Hepatocyte (in vitro differentiated cells): ENCODE results near the gene NPHP1. TPM values are rescaled to one million over a fixed set of nuclear protein-coding genes. Genes with fewer than 3 reads are reported as not detected.
"Not testable (repeated sequence)": the region's sequence is repeated elsewhere in the genome, so short reads cannot be mapped to it uniquely, and the experiment has no call there.

Source experiments
- DNase-seq: peaks from one replicate; pipeline ENCODE4 v3.0.0-alpha.2; 2016; ENCODE audit warnings: low spot score
- H2AFZ ChIP-seq: fragments of 200-600 bp; sonication (generic); 2 replicates; pipeline ENCODE4 v1.6.0; 2016; ENCODE audit warnings: antibody characterized with exemption, mild to moderate bottlenecking
- H3K27ac ChIP-seq: fragments of 200-600 bp; sonication (generic); 2 replicates; pipeline ENCODE4 v1.5.1; 2016; ENCODE audit warnings: mild to moderate bottlenecking
- H3K27me3 ChIP-seq: fragments of 200-600 bp; sonication (generic); 2 replicates; pipeline ENCODE4 v1.6.1; 2016
- H3K36me3 ChIP-seq: fragments of 200-600 bp; sonication (generic); replicated peaks from 2 replicates; pipeline ENCODE4 v1.5.1; 2016; ENCODE audit warnings: low read depth; ENCODE audit not compliant: insufficient read depth
- H3K4me1 ChIP-seq: fragments of 200-600 bp; sonication (generic); 2 replicates; pipeline ENCODE4 v1.5.1; 2016; ENCODE audit warnings: mild to moderate bottlenecking, moderate library complexity; ENCODE audit not compliant: insufficient read depth
- H3K4me2 ChIP-seq: fragments of 200-600 bp; sonication (generic); 2 replicates; pipeline ENCODE4 v1.6.0; 2016
- H3K4me3 ChIP-seq: fragments of 200-600 bp; sonication (generic); 2 replicates; pipeline ENCODE4 v1.5.1; 2016; ENCODE audit warnings: mild to moderate bottlenecking
- H3K79me2 ChIP-seq: fragments of 200-600 bp; sonication (generic); 2 replicates; pipeline ENCODE4 v1.6.0; 2017; ENCODE audit warnings: mild to moderate bottlenecking
- H3K9me2 ChIP-seq: fragments of 200-600 bp; sonication (generic); replicated peaks from 2 replicates; pipeline ENCODE4 v1.6.0; 2017; ENCODE audit warnings: mild to moderate bottlenecking; ENCODE audit not compliant: insufficient read depth
- H3K9me3 ChIP-seq: fragments of 200-600 bp; sonication (generic); 2 replicates; pipeline ENCODE4 v1.5.1; 2016; ENCODE audit warnings: low read depth, mild to moderate bottlenecking
- H4K20me1 ChIP-seq: fragments of 200-600 bp; sonication (generic); 2 replicates; pipeline ENCODE4 v1.6.0; 2016; ENCODE audit warnings: mild to moderate bottlenecking; ENCODE audit not compliant: insufficient read depth, poor library complexity, severe bottlenecking
- CTCF ChIP-seq: fragments of 200-600 bp; sonication (generic); IDR thresholded peaks from 2 replicates; pipeline ENCODE4 v1.5.1; 2016; ENCODE audit warnings: antibody characterized with exemption, mild to moderate bottlenecking; ENCODE audit not compliant: poor library complexity
- EZH2 ChIP-seq: fragments of 200-600 bp; sonication (generic); IDR thresholded peaks from 2 replicates; pipeline ENCODE4 v1.6.1; 2016; ENCODE audit warnings: antibody characterized with exemption, mild to moderate bottlenecking, borderline replicate concordance
- EZH2phosphoT487 ChIP-seq: fragments of 200-600 bp; sonication (generic); IDR thresholded peaks from one replicate; pipeline ENCODE4 v1.6.1; 2018; ENCODE audit warnings: antibody characterized with exemption, mild to moderate bottlenecking, low read depth, moderate library complexity; ENCODE audit not compliant: unreplicated experiment, severe bottlenecking
- WGBS: methylation state at CpG from one replicate; pipeline ENCODE4 v1.1.6; 2016; ENCODE audit warnings: low lambda C conversion rate; ENCODE audit errors: missing lambda C conversion rate; 5-methylcytosine and 5-hydroxymethylcytosine counted together
- polyA plus RNA-seq: library from polyadenylated mRNA; unstranded; fragments of >200 nt; fragmentation: Nextera tagmentation; extraction: Ambion mirVana; gene quantifications from 2 replicates; pipeline ENCODE4 v1.2.1, GENCODE V29; 2016
- total RNA-seq: library from RNA; depleted of rRNA; stranded (reverse); fragments of >200 nt; gene quantifications from 2 replicates; pipeline ENCODE4 v1.2.3, GENCODE V29; 2014

Gene NPHP1
- total and polyA plus RNA-seq, 2 experiments from 2014 or later: 1.3 to 1.6 TPM

- WGBS: 69% methylated on average over 4 of the region's 4 CpGs
- no peak for DNase-seq
- H2AFZ ChIP-seq: no peak overlapping the region
- no peak overlapping the region for H3K4me2 ChIP-seq
- no peaks in the 10 kb centered on the region for H4K20me1 ChIP-seq
- H3K9me3 ChIP-seq: no peaks in the 10 kb centered on the region
- H3K27me3 ChIP-seq: peaks cover 6% of the 10 kb centered on the region
- no peaks in the 10 kb centered on the region for H3K36me3 ChIP-seq
- H3K79me2 ChIP-seq: no peaks in the 10 kb centered on the region
- no peaks in the 10 kb centered on the region for H3K9me2 ChIP-seq
- TF ChIP-seq CTCF (no peak), EZH2phosphoT487 (no peak), EZH2 (no peak)
- H3K4me1 ChIP-seq: no peaks in the 10 kb centered on the region
- no peak overlapping the region for H3K27ac ChIP-seq
- no peak overlapping the region for H3K4me3 ChIP-seq
Measured at GRCh38 chr2:110221938-110222337, 17.1 kb upstream of the NPHP1 start.

GRCh38 chr2:110220190-110220564, 15.4 kb upstream of the NPHP1 start:
- H3K9me3 ChIP-seq: no peaks in the 10 kb centered on the region
- TF ChIP-seq EZH2phosphoT487 (no peak), EZH2 (no peak), CTCF (no peak)
- H3K4me2 ChIP-seq: no peak overlapping the region
- no peaks in the 10 kb centered on the region for H3K79me2 ChIP-seq
- no peaks in the 10 kb centered on the region for H4K20me1 ChIP-seq
- H3K9me2 ChIP-seq: no peaks in the 10 kb centered on the region
- no peak overlapping the region for H2AFZ ChIP-seq
- peaks cover 5% of the 10 kb centered on the region for H3K27me3 ChIP-seq
- H3K4me1 ChIP-seq: no peaks in the 10 kb centered on the region
- H3K27ac ChIP-seq: no peak overlapping the region
- no peak overlapping the region for H3K4me3 ChIP-seq
- no peak for DNase-seq
- WGBS: 85% methylated on average over 2 of the region's 2 CpGs
- no peaks in the 10 kb centered on the region for H3K36me3 ChIP-seq

GRCh38 chr2:110219496-110220189, 14.8 kb upstream of the NPHP1 start:
- Histone ChIP-seq H3K9me3 (no peaks in the 10 kb centered on the region), H3K4me2 (no peak overlapping the region), H3K36me3 (no peaks in the 10 kb centered on the region), H3K27ac (no peak overlapping the region), H2AFZ (no peak overlapping the region), H3K27me3 (peaks cover 5% of the 10 kb centered on the region), H4K20me1 (no peaks in the 10 kb centered on the region), H3K9me2 (no peaks in the 10 kb centered on the region), H3K79me2 (no peaks in the 10 kb centered on the region), H3K4me3 (no peak overlapping the region), H3K4me1 (no peaks in the 10 kb centered on the region)
- no peak for TF ChIP-seq CTCF
- no peak for TF ChIP-seq EZH2
- no peak for TF ChIP-seq EZH2phosphoT487
- DNase-seq: no peak
- 59% methylated on average over 1 of the region's 1 CpG for WGBS

- not testable (repeated sequence) for H3K9me2 ChIP-seq, H3K27ac ChIP-seq, H3K4me3 ChIP-seq, H4K20me1 ChIP-seq, H3K27me3 ChIP-seq, H3K4me2 ChIP-seq, H3K36me3 ChIP-seq, H3K9me3 ChIP-seq, H2AFZ ChIP-seq, H3K4me1 ChIP-seq, H3K79me2 ChIP-seq, DNase-seq
- 88% methylated on average over 5 of the region's 7 CpGs for WGBS
Measured at GRCh38 chr2:110218889-110219288, 14.1 kb upstream of the NPHP1 start.
